ENCODE measurements around the gene ZNF786. TPM values are rescaled to one million over a fixed set of nuclear protein-coding genes. Genes with fewer than 3 reads are reported as not detected.

Gene ZNF786
- polyA plus RNA-seq, 4 donors: 2.5 to 8.3 (median 3.2) TPM

- no peaks in the 10 kb centered on the region for H3K27me3 ChIP-seq (ENCODE audit: control insufficient read depth in 3 of 3, insufficient read depth in 3 of 3, low read length in 3 of 3)
- H3K27ac ChIP-seq (ENCODE audit: low read depth in 1 of 3, low read length in 2 of 3): no peak overlapping the region
- 85 to 91% (median 87%) methylated on average over 12 of the region's 12 CpGs for WGBS, 3 donors
- FAIRE-seq (no peak), DNase-seq (no peak)
- H3K4me3 ChIP-seq (ENCODE audit: low read depth in 1 of 3, low read length in 3 of 3): no peak overlapping the region
- H3K4me1 ChIP-seq (ENCODE audit: control insufficient read depth in 3 of 3, insufficient read depth in 2 of 3, low read depth in 1 of 3, low read length in 2 of 3): peaks cover 0 to under 1% (median 0%) of the 10 kb centered on the region in 3 donors
- H3K9me3 ChIP-seq (ENCODE audit: control insufficient read depth in 2 of 2, insufficient read depth in 1 of 2, low read depth in 1 of 2, low read length in 1 of 2): no peaks in the 10 kb centered on the region
- peaks cover 5 to 57% (median 10%) of the 10 kb centered on the region in 3 donors for H3K36me3 ChIP-seq (ENCODE audit: control insufficient read depth in 3 of 3, insufficient read depth in 2 of 3, low read depth in 1 of 3, low read length in 3 of 3)
These were observed 68.8 kb downstream of the ZNF786 start for GRCh38 chr7:149021725-149022062.

DNA sequence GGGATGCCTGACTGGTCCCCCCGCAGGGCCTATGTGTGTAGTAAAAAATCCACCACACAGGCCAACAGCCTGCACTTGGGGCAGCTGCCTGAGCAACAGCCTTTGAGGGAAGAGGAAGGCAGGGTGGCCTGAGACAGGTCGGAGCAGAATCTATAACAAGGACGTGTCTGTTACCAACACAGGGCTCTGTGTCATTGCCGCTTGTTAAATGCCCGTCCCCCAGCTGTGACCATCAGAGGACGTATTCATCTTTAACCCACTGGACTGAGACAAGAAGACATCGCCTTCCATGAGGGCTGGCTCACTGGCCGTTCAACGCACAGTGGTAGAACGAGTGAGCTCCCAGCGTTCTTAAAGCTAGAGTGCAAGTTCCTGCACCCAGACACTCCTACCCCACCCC lies 70.0 kb downstream of the ZNF786 start:
- no peaks in the 10 kb centered on the region for H3K4me1 ChIP-seq (ENCODE audit: control insufficient read depth in 3 of 3, insufficient read depth in 2 of 3, low read depth in 1 of 3, low read length in 2 of 3)
- H3K36me3 ChIP-seq (ENCODE audit: control insufficient read depth in 3 of 3, insufficient read depth in 2 of 3, low read depth in 1 of 3, low read length in 3 of 3): peaks cover 9 to 61% (median 13%) of the 10 kb centered on the region in 3 donors
- no peak overlapping the region for H3K27ac ChIP-seq (ENCODE audit: low read depth in 1 of 3, low read length in 2 of 3)
- H3K27me3 ChIP-seq (ENCODE audit: control insufficient read depth in 3 of 3, insufficient read depth in 3 of 3, low read length in 3 of 3): no peaks in the 10 kb centered on the region
- DNase-seq (no peak), FAIRE-seq (no peak)
- H3K4me3 ChIP-seq (ENCODE audit: low read depth in 1 of 3, low read length in 3 of 3): no peak overlapping the region
- H3K9me3 ChIP-seq (ENCODE audit: control insufficient read depth in 2 of 2, insufficient read depth in 1 of 2, low read depth in 1 of 2, low read length in 1 of 2): no peaks in the 10 kb centered on the region
- WGBS, 3 donors: 85 to 90% (median 88%) methylated on average over 11 of the region's 11 CpGs

Other genes starting within 250 kb of the ZNF786 start
- 10 to 100 TPM in 2 of 4 donors, 1 to 10 TPM in 2; 5.4 to 17.6 (median 10.9) TPM for gene EZH2, start 206.4 kb downstream of the ZNF786 start, polyA plus RNA-seq
- gene PDIA4, start 62.2 kb downstream of the ZNF786 start, polyA plus RNA-seq: 100 to 1,000 TPM in 2 of 4 donors, 10 to 100 TPM in 2; 19.9 to 239 (median 84.4) TPM
- 1 to 10 TPM in 1 of 4 donors, under 1 TPM in 3; 0.45 to 3.9 (median 0.76) TPM for gene ZNF425, start 35.6 kb upstream of the ZNF786 start, polyA plus RNA-seq
- gene ZNF398, start 56.7 kb upstream of the ZNF786 start, polyA plus RNA-seq: 1 to 10 TPM; 2.2 to 9.9 (median 3.2) TPM
- 10 to 100 TPM; 11.1 to 28.4 (median 15.3) TPM for gene ZNF282, start 104.8 kb upstream of the ZNF786 start, polyA plus RNA-seq
- gene ZNF212, start 148.9 kb upstream of the ZNF786 start, polyA plus RNA-seq: 10 to 100 TPM in 3 of 4 donors, 1 to 10 TPM in 1; 9.0 to 17.3 (median 15.6) TPM
- gene ZNF783, start 171.5 kb upstream of the ZNF786 start, polyA plus RNA-seq: 1 to 10 TPM; 3.2 to 9.8 (median 5.0) TPM